RCC 7860 (cell line): ENCODE measurements around the gene RHBDL1.

Experiments
- DNase-seq: peaks from one replicate; pipeline ENCODE4 v3.0.0-alpha.2; 2015; ENCODE audit warnings: low spot score
- FAIRE-seq: peaks from 2 replicates; lab custom pipeline; 2012; peaks lifted over from hg19 to GRCh38; lab: Jason Lieb, UNC

Gene RHBDL1

GRCh38 chr16:636206-637080, 39.0 kb upstream of the RHBDL1 start, which contains the start of gene METTL26:
Gene METTL26 (minus strand): TSS chr16:636305. CDS start chr16:636290, 15 bp downstream.
- no peak for FAIRE-seq
- DNase-seq: peak; percentile 93

DNA sequence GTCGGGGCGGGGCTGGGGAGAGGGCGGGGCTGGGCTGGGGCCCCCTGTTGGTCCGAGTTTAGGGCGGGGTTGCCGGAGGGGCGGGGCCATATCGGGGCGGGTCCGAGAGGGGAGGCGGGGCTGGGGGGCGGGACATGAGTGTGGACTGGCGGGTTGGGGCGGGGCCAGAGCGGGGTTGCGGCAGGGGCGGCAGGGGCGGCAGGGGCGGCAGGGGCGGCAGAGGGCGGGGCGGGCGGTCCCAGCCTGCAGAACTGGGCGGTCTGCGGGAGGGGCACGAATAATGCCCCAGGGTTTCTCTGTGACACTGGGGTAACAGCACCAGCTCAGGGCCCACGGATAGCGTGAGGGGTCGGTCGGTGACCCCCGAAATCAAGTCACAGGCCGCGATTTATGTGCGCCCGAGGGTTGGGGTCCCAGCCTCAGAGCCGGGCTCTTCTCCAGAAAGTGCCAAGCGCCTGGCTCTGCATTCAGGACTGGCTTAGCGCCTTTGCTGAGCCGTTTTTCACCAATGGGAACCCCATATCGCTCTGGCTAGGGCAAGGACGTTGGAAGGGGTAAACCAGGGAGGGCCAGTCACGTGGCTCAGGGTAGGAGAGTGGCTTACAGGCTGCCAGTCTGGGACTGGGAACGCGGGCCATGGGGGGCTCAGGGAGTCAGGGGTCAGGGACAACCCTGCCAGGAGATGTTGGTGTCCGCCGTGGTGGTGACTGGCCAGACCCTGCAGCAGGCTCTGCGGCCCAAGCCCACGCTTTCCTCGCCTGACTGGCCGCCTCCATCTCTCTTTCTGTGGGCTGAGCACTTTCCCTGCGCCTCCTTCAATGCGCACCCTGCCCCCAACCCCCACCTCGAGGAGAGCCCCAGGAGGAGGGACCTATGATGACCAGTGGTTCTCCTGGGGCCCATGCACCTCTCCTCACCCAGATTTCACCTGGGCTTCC, 38.1 kb upstream of the RHBDL1 start:
- FAIRE-seq (no peak), DNase-seq (no peak)

GRCh38 chr16:638034-638543, 37.4 kb upstream of the RHBDL1 start:
- FAIRE-seq: no peak
- no peak for DNase-seq

DNA sequence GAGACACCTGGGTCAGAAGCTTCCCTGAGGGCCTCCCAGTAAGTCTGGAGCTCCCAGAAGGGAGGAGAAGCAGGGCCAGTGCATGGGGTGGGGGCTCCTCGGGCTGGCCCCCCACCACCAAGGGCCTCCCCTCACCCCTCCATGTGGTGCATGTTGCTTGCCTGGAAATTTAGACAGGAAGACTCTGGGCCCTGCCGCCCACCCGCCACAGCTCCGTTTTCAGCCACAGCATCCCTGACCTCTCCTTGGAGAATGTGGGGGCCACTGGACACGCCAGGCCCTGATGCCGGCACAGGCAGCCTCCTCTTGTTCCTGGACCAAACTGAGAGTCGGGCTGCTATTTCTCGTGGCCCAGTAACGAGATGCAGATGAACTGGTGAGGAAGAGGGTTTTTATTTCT, 36.6 kb upstream of the RHBDL1 start:
- no peak for FAIRE-seq
- DNase-seq: no peak

DNA sequence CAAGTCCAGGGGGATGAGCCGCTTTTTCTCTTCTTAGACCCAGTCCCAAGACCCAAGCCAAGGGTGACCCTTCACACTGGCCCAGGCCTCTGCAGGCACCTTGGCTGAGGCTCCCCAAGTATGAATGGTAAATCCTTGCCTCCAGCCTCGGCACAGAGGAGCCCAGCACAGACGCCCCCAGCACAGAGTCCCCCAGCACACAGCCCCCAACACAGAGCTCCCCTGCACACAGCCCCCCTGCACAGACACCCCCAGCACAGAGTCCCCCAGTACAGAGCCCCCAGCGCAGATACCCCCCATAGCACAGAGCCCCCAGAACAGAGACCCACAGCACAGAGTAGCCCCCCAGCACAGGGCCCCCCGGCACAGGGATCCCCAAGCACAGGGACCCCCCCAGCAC, 34.9 kb upstream of the RHBDL1 start:
- DNase-seq (no peak), FAIRE-seq (no peak)

- FAIRE-seq (no peak), DNase-seq (peak; percentile 62)
Measured at GRCh38 chr16:641326-642188, 33.9 kb upstream of the RHBDL1 start, which contains the start of gene MCRIP2. Gene MCRIP2 (plus strand): TSS chr16:641828. CDS start chr16:641992, 164 bp downstream.

- DNase-seq (peak; percentile 7), FAIRE-seq (no peak)
Measured at GRCh38 chr16:642189-643049, 33.1 kb upstream of the RHBDL1 start.

DNA sequence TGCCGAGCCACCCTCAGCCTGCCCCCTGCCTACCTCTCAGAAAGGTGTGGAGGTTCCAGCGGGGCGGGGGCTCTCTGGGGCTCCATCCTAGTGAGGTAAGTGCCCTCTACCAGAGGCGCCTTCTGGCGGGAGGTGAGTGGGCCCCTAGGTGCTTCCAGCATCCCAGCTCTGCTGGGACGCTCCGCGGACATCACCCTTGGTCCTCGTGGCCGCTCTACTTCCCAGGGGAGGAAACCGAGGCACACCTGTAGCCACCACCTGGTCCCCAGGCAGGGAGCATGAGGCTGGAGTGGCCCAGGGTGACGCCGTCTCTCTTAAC, 32.5 kb upstream of the RHBDL1 start:
- DNase-seq (no peak), FAIRE-seq (no peak)

GRCh38 chr16:644556-644955, 30.9 kb upstream of the RHBDL1 start:
- DNase-seq: no peak
- no peak for FAIRE-seq

- no peak for DNase-seq
- no peak for FAIRE-seq
Measured at GRCh38 chr16:645852-646678, 29.4 kb upstream of the RHBDL1 start.

- FAIRE-seq (no peak), DNase-seq (no peak)
Measured at GRCh38 chr16:646679-647172, 28.7 kb upstream of the RHBDL1 start.

DNA sequence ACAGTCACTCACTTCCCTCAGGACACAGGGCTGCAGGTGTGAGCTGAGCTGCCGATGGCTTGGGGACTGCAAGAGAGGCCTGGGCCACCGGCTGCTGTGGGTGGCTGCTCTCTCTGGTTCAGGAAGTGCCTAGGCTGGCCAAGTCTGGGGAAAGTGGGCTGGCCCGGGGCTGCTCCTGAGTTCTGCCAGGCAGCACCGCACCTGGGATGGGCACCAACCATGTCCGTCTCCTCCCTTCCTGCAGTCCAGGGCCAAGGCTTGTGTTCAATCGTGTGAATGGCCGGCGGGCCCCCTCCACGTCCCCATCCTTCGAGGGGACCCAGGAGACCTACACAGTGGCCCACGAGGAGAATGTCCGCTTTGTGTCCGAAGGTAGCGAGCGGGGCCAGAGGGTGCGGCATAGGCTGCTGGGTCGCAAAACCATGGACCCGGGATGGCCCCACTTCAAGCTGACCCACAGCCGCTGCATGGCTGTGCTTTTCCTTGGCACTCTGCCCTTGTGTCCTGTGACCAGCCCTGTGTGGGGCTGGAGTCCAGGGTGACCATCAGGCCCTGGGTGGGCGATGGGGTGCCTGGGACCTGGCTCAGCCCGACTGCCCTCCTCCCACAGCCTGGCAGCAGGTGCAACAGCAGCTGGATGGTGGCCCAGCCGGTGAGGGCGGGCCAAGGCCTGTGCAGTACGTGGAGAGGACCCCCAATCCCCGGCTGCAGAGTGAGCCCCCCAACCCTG, 28.1 kb upstream of the RHBDL1 start:
- FAIRE-seq (no peak), DNase-seq (no peak)

DNA sequence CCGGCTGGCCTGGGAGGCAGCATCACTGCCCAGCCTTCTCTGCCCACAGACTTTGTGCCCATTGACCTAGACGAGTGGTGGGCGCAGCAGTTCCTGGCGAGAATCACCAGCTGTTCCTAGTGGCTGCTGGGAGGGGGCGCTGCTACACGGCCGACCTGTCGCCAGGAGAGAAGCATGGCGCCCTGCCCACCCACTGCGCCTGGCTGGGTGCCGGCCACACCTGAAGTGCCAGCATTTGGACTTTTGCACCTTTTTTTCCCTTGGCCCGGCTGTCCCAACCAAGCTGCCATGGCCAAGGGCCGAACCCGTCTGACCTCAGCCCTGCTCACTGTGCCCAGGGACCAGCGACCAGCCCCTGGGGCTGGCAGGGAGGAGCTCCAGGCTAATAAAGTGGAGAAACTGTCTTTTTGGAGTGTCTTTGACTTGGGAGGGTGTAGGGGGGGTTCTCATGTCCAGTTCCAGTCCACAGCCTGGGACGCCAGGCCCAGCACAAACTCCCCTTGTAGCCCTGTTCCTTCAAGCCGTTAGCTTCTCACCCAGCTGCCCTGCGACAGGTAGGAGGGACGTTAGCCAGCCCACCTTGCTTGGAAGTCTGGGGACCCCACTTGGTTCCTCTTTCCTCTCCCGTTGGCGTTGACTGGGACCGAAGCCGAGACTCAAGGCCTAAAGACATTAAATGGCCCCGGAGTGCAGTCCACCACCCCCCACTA, 27.2 kb upstream of the RHBDL1 start:
- no peak for FAIRE-seq
- DNase-seq: peak; percentile 60

- DNase-seq: peak; percentile 82
- no peak for FAIRE-seq
Measured at GRCh38 chr16:648781-649589, 26.5 kb upstream of the RHBDL1 start, which contains the start of gene WDR90. Gene WDR90 (plus strand): TSS chr16:649365. CDS start chr16:649417, 52 bp downstream.

DNA sequence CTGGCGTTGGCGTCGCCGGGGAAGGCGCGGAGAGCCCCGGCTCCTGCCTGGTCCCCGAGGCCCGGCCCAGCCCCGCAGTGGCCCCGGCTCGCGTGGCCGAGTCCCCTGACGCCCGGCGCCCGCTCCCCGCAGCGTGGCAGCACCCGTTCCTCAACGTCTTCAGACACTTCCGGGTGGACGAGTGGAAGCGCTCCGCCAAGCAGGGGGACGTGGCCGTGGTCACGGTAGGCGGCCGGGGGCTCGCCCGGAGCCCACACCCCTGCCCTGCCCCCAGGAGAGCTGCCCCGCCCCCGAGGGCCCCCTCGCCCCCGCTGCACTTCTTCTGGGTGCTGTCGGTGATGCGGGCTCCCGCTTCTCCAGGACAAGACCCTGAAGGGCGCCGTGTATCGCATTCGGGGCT, 25.8 kb upstream of the RHBDL1 start:
- FAIRE-seq (no peak), DNase-seq (no peak)

GRCh38 chr16:651844-652243, 23.6 kb upstream of the RHBDL1 start:
- DNase-seq (no peak), FAIRE-seq (no peak)
